Fibroblast of skin of left biceps (primary cell): ENCODE data around the gene TRIM22.
A peak's percentile ranks its signal among the peaks of the same experiment; 100 is the strongest.
"Not testable (repeated sequence)": the region's sequence is repeated elsewhere in the genome, so short reads cannot be mapped to it uniquely, and the experiment has no call there.

Source experiments
- DNase-seq, 2 experiments: peaks; one replicate each; pipeline ENCODE4 v3.0.0-alpha.2; 2013; ENCODE audit warnings: low read depth in 2 of 2

TRIM22 gene

GRCh38 chr11:5689551-5689983, at the start of gene TRIM22:
TSS of gene TRIM22 (plus strand) at chr11:5689790. CDS start at chr11:5696233, 6,443 bp downstream.
- DNase-seq: peak; percentile 25 to 41

- DNase-seq: no peak
These were observed 49.6 kb upstream of the TRIM22 start for GRCh38 chr11:5639953-5640352.

- no peak for DNase-seq
These were observed 46.0 kb upstream of the TRIM22 start for GRCh38 chr11:5643585-5643984.

GRCh38 chr11:5646139-5646538, 43.5 kb upstream of the TRIM22 start:
- DNase-seq: no peak

- no peak for DNase-seq
These were observed 34.1 kb upstream of the TRIM22 start for GRCh38 chr11:5655474-5655873.

- DNase-seq: not testable (repeated sequence)
These were observed 32.6 kb upstream of the TRIM22 start for GRCh38 chr11:5656956-5657355.

GRCh38 chr11:5658318-5658717, 31.3 kb upstream of the TRIM22 start:
- DNase-seq: no peak

GRCh38 chr11:5663511-5663910, 26.1 kb upstream of the TRIM22 start:
- no peak for DNase-seq

GRCh38 chr11:5665051-5665570, 24.5 kb upstream of the TRIM22 start:
- DNase-seq: no peak

GRCh38 chr11:5665746-5666401, 23.7 kb upstream of the TRIM22 start:
- DNase-seq: no peak

- DNase-seq: no peak
These were observed 23.2 kb upstream of the TRIM22 start for GRCh38 chr11:5666402-5666793.

GRCh38 chr11:5671831-5672230, 17.8 kb upstream of the TRIM22 start:
- no peak for DNase-seq

- DNase-seq: no peak
These were observed 15.2 kb upstream of the TRIM22 start for GRCh38 chr11:5674391-5674790.

GRCh38 chr11:5679811-5680210, 9.8 kb upstream of the TRIM22 start:
- DNase-seq: no peak

- DNase-seq: not testable (repeated sequence)
These were observed 6.6 kb upstream of the TRIM22 start for GRCh38 chr11:5682890-5683441.

- DNase-seq: not testable (repeated sequence)
These were observed 6.0 kb upstream of the TRIM22 start for GRCh38 chr11:5683620-5684019.

- DNase-seq: no peak
These were observed 5.4 kb upstream of the TRIM22 start for GRCh38 chr11:5684036-5684645.

GRCh38 chr11:5684646-5685362, 4.8 kb upstream of the TRIM22 start, which contains the start of gene TRIM5:
TSS of gene TRIM5 (minus strand) at chr11:5685074. CDS start at chr11:5680177, 4,897 bp downstream.
- DNase-seq: peak; percentile 93 to 94

- DNase-seq: no peak
These were observed 3.2 kb upstream of the TRIM22 start for GRCh38 chr11:5686426-5686825.

GRCh38 chr11:5688482-5688881, 1.1 kb upstream of the TRIM22 start:
- DNase-seq: no peak

GRCh38 chr11:5690216-5690615, 626 bp downstream of the TRIM22 start:
- DNase-seq: no peak

GRCh38 chr11:5690736-5691135, 1.1 kb downstream of the TRIM22 start:
- DNase-seq: no peak
